ENCODE measurements around the gene SH3BP1. TPM values are rescaled to one million over a fixed set of nuclear protein-coding genes. Genes with fewer than 3 reads are reported as not detected.

SH3BP1 gene
- total and polyA plus RNA-seq, 2 experiments from 2014 or later = 9.5 to 46.7 TPM

DNA sequence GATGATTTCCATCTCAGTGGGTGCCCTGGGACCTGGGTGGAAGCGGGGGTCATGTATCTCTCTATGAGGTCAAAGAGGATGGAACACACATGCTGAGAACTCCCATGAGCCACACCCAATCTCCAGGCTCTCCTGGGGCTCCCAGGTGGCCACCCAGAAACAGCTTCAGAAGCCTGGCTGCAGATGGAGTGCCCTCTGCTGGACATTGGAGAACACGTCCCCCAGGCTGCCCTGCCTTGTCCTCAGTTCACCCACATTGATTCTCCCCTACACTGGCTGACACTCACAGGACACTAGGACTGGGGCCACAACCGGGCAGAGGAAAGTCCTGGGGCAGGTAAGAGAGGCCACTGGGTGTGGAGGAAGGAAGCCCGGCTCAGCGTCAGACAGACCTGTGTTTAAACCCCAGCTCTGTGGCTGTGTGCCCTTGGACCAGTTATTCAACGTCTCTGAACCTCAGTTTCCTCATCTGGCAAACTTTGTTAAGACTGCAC lies 42.1 kb downstream of the SH3BP1 start:
- Histone ChIP-seq H3K4me2 (no peak overlapping the region), H4K20me1 (replicated peaks; ENCODE audit: insufficient read depth) (no peaks in the 10 kb centered on the region; the same call in 1 of the 2 replicates), H3K9me2 (ENCODE audit: insufficient read depth) (no peaks in the 10 kb centered on the region), H3K36me3 (ENCODE audit: insufficient read depth) (no peaks in the 10 kb centered on the region), H3K27me3 (ENCODE audit: insufficient read depth) (no peaks in the 10 kb centered on the region), H3F3A (replicated peaks; ENCODE audit: low read depth) (peaks cover 9% of the 10 kb centered on the region; the same call in 1 of the 2 replicates), H3K4me1 (ENCODE audit: insufficient read depth) (no peaks in the 10 kb centered on the region; the same call in 1 of the 2 replicates), H3K79me2 (replicated peaks; ENCODE audit: insufficient read depth) (peaks cover under 1% of the 10 kb centered on the region; the same call in 1 of the 2 replicates), H3K27ac (ENCODE audit: low read depth) (no peak overlapping the region), H2AFZ (no peak overlapping the region), H3K4me3 (no peak overlapping the region)
- TF ChIP-seq, protein P1, sequence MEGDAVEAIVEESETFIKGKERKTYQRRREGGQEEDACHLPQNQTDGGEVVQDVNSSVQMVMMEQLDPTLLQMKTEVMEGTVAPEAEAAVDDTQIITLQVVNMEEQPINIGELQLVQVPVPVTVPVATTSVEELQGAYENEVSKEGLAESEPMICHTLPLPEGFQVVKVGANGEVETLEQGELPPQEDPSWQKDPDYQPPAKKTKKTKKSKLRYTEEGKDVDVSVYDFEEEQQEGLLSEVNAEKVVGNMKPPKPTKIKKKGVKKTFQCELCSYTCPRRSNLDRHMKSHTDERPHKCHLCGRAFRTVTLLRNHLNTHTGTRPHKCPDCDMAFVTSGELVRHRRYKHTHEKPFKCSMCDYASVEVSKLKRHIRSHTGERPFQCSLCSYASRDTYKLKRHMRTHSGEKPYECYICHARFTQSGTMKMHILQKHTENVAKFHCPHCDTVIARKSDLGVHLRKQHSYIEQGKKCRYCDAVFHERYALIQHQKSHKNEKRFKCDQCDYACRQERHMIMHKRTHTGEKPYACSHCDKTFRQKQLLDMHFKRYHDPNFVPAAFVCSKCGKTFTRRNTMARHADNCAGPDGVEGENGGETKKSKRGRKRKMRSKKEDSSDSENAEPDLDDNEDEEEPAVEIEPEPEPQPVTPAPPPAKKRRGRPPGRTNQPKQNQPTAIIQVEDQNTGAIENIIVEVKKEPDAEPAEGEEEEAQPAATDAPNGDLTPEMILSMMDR (conservative IDR thresholded peaks at IDR 0.05; ENCODE audit: low read depth in 2 of 2) = peak; percentile 83 to 97
- no peak for TF ChIP-seq ZNF331 (CRISPR knock-in tag; IDR thresholded peaks at IDR 0.05; ENCODE audit: low read depth)
- TF ChIP-seq ZNF114 (CRISPR knock-in tag; IDR thresholded peaks at IDR 0.05) = no peak
- peak; percentile 57 for TF ChIP-seq CREB1 (CRISPR knock-in tag; IDR thresholded peaks at IDR 0.05; ENCODE audit: low read depth)
- TF ChIP-seq, protein P2, sequence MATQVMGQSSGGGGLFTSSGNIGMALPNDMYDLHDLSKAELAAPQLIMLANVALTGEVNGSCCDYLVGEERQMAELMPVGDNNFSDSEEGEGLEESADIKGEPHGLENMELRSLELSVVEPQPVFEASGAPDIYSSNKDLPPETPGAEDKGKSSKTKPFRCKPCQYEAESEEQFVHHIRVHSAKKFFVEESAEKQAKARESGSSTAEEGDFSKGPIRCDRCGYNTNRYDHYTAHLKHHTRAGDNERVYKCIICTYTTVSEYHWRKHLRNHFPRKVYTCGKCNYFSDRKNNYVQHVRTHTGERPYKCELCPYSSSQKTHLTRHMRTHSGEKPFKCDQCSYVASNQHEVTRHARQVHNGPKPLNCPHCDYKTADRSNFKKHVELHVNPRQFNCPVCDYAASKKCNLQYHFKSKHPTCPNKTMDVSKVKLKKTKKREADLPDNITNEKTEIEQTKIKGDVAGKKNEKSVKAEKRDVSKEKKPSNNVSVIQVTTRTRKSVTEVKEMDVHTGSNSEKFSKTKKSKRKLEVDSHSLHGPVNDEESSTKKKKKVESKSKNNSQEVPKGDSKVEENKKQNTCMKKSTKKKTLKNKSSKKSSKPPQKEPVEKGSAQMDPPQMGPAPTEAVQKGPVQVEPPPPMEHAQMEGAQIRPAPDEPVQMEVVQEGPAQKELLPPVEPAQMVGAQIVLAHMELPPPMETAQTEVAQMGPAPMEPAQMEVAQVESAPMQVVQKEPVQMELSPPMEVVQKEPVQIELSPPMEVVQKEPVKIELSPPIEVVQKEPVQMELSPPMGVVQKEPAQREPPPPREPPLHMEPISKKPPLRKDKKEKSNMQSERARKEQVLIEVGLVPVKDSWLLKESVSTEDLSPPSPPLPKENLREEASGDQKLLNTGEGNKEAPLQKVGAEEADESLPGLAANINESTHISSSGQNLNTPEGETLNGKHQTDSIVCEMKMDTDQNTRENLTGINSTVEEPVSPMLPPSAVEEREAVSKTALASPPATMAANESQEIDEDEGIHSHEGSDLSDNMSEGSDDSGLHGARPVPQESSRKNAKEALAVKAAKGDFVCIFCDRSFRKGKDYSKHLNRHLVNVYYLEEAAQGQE (IDR thresholded peaks at IDR 0.05; ENCODE audit: unreplicated experiment) = no peak
- TF ChIP-seq JUNB (IDR thresholded peaks at IDR 0.05; ENCODE audit: unreplicated experiment) = no peak
- TF ChIP-seq, protein P3, sequence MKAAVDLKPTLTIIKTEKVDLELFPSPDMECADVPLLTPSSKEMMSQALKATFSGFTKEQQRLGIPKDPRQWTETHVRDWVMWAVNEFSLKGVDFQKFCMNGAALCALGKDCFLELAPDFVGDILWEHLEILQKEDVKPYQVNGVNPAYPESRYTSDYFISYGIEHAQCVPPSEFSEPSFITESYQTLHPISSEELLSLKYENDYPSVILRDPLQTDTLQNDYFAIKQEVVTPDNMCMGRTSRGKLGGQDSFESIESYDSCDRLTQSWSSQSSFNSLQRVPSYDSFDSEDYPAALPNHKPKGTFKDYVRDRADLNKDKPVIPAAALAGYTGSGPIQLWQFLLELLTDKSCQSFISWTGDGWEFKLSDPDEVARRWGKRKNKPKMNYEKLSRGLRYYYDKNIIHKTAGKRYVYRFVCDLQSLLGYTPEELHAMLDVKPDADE (IDR thresholded peaks at IDR 0.05) = no peak
- TF ChIP-seq, protein P4, sequence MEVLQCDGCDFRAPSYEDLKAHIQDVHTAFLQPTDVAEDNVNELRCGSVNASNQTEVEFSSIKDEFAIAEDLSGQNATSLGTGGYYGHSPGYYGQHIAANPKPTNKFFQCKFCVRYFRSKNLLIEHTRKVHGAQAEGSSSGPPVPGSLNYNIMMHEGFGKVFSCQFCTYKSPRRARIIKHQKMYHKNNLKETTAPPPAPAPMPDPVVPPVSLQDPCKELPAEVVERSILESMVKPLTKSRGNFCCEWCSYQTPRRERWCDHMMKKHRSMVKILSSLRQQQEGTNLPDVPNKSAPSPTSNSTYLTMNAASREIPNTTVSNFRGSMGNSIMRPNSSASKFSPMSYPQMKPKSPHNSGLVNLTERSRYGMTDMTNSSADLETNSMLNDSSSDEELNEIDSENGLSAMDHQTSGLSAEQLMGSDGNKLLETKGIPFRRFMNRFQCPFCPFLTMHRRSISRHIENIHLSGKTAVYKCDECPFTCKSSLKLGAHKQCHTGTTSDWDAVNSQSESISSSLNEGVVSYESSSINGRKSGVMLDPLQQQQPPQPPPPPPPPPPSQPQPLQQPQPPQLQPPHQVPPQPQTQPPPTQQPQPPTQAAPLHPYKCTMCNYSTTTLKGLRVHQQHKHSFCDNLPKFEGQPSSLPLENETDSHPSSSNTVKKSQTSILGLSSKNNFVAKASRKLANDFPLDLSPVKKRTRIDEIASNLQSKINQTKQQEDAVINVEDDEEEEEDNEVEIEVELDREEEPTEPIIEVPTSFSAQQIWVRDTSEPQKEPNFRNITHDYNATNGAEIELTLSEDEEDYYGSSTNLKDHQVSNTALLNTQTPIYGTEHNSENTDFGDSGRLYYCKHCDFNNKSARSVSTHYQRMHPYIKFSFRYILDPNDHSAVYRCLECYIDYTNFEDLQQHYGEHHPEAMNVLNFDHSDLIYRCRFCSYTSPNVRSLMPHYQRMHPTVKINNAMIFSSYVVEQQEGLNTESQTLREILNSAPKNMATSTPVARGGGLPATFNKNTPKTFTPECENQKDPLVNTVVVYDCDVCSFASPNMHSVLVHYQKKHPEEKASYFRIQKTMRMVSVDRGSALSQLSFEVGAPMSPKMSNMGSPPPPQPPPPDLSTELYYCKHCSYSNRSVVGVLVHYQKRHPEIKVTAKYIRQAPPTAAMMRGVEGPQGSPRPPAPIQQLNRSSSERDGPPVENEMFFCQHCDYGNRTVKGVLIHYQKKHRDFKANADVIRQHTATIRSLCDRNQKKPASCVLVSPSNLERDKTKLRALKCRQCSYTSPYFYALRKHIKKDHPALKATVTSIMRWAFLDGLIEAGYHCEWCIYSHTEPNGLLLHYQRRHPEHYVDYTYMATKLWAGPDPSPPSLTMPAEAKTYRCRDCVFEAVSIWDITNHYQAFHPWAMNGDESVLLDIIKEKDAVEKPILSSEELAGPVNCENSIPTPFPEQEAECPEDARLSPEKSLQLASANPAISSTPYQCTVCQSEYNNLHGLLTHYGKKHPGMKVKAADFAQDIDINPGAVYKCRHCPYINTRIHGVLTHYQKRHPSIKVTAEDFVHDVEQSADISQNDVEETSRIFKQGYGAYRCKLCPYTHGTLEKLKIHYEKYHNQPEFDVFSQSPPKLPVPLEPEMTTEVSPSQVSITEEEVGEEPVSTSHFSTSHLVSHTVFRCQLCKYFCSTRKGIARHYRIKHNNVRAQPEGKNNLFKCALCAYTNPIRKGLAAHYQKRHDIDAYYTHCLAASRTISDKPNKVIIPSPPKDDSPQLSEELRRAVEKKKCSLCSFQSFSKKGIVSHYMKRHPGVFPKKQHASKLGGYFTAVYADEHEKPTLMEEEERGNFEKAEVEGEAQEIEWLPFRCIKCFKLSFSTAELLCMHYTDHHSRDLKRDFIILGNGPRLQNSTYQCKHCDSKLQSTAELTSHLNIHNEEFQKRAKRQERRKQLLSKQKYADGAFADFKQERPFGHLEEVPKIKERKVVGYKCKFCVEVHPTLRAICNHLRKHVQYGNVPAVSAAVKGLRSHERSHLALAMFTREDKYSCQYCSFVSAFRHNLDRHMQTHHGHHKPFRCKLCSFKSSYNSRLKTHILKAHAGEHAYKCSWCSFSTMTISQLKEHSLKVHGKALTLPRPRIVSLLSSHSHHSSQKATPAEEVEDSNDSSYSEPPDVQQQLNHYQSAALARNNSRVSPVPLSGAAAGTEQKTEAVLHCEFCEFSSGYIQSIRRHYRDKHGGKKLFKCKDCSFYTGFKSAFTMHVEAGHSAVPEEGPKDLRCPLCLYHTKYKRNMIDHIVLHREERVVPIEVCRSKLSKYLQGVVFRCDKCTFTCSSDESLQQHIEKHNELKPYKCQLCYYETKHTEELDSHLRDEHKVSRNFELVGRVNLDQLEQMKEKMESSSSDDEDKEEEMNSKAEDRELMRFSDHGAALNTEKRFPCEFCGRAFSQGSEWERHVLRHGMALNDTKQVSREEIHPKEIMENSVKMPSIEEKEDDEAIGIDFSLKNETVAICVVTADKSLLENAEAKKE (CRISPR knock-in tag; IDR thresholded peaks at IDR 0.05) = no peak
- H3K9me3 Mint-ChIP-seq = no peaks in the 10 kb centered on the region; the same call in 2 of the 3 replicates
- no peak overlapping the region for H3K27ac Mint-ChIP-seq
- ATAC-seq (peak; percentile 56), DNase-seq (ENCODE audit: low spot score) (peak; percentile 91)
- H3K4me3 Mint-ChIP-seq = no peak overlapping the region
- peaks cover 2% of the 10 kb centered on the region for H3K27me3 Mint-ChIP-seq (ENCODE audit: insufficient read depth, low read depth, poor library complexity)
- H3K4me1 Mint-ChIP-seq = peaks cover 9% of the 10 kb centered on the region
- H3K36me3 Mint-ChIP-seq (ENCODE audit: low read depth) = no peaks in the 10 kb centered on the region; the same call in 2 of the 3 replicates

Measured in GM23338 (cell line).